GM12878 (cell line): Measurements from ENCODE around the gene ZWILCH.

Experiments used
- CBX3 ChIP-seq: fragments of 200-600 bp; sonication (generic); IDR thresholded peaks from 2 replicates; pipeline ENCODE4 v1.6.1; 2016; ENCODE audit warnings: low read depth, borderline replicate concordance
- CHD2 ChIP-seq: IDR thresholded peaks from 2 replicates; pipeline ENCODE4 v1.6.1; 2011; ENCODE audit warnings: low read depth, low read length, improper control_type of control experiment, borderline replicate concordance
- EED ChIP-seq: sonication (generic); IDR thresholded peaks from 2 replicates; pipeline ENCODE4 v1.6.1; 2016; ENCODE audit warnings: antibody characterized with exemption, low read depth
- ETV6 ChIP-seq, 2 experiments: fragments of 450-650 bp in 1 of 2; IDR thresholded peaks in 1 of 2; conservative IDR thresholded peaks in 1 of 2; 2 replicates each; pipeline ENCODE4 v1.6.1; 2014; ENCODE audit warnings: antibody characterized with exemption in 1 of 2, borderline replicate concordance in 1 of 2, low read depth in 1 of 2, mild to moderate bottlenecking in 1 of 2, moderate library complexity in 1 of 2
- EZH2 ChIP-seq: IDR thresholded peaks from 2 replicates; pipeline ENCODE4 v1.6.1; 2012; ENCODE audit warnings: low read depth, mild to moderate bottlenecking, control low read depth, inconsistent platforms, low read length, borderline replicate concordance; ENCODE audit not compliant: control insufficient read depth
- RCOR1 ChIP-seq: conservative IDR thresholded peaks from 2 replicates; pipeline ENCODE4 v1.6.1; 2012; ENCODE audit warnings: low read depth, low read length, improper control_type of control experiment
- TF ChIP-seq, protein P1 (sequence below), 3 experiments: IDR thresholded peaks in 2 of 3; conservative IDR thresholded peaks in 1 of 3; 2 replicates each; pipeline ENCODE4 v1.5.1; 2011; ENCODE audit warnings: low read depth in 3 of 3, low read length in 3 of 3, mild to moderate bottlenecking in 3 of 3, control low read depth in 2 of 3, moderate library complexity in 2 of 3, inconsistent platforms in 1 of 3, mixed read lengths in 1 of 3; ENCODE audit not compliant: control insufficient read depth in 2 of 3, insufficient read depth in 1 of 3; ENCODE audit errors: extremely low read depth in 1 of 3

DNA sequence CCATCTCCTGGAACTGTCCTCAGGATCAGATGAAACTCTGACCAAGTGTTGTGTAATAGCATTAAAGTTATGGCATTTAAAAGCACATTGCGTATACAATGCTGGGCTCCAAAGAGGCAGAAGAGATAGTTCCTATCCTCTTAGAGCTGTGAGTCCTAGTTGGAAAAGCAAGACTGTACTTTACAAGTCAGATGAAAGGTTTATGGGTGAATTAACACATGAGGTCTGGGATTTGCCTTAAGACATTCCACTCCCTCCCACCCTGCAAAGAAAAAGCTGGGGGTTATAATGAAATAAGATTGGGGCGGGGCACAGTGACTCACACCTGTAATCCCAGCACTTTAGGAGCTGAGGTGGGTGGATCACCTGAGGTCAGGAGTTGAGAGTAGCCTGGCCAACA, 43.2 kb upstream of the ZWILCH start:
- TF ChIP-seq RCOR1 (no peak), CHD2 (no peak), CBX3 (no peak), EZH2 (no peak), ETV6 (conservative IDR thresholded peaks at IDR 0.05 in 1 of 2, IDR thresholded peaks at IDR 0.05 in 1 of 2; ENCODE audit: borderline replicate concordance in 1 of 2, low read depth in 1 of 2) (no peak), EED (no peak)
- TF ChIP-seq, protein P1, sequence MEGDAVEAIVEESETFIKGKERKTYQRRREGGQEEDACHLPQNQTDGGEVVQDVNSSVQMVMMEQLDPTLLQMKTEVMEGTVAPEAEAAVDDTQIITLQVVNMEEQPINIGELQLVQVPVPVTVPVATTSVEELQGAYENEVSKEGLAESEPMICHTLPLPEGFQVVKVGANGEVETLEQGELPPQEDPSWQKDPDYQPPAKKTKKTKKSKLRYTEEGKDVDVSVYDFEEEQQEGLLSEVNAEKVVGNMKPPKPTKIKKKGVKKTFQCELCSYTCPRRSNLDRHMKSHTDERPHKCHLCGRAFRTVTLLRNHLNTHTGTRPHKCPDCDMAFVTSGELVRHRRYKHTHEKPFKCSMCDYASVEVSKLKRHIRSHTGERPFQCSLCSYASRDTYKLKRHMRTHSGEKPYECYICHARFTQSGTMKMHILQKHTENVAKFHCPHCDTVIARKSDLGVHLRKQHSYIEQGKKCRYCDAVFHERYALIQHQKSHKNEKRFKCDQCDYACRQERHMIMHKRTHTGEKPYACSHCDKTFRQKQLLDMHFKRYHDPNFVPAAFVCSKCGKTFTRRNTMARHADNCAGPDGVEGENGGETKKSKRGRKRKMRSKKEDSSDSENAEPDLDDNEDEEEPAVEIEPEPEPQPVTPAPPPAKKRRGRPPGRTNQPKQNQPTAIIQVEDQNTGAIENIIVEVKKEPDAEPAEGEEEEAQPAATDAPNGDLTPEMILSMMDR (IDR thresholded peaks at IDR 0.05 in 2 of 3, conservative IDR thresholded peaks at IDR 0.05 in 1 of 3; ENCODE audit: control insufficient read depth in 2 of 3, extremely low read depth in 1 of 3, insufficient read depth in 1 of 3, low read depth in 3 of 3, low read length in 3 of 3): no peak
